Liver (tissue), 9 donors: ENCODE measurements around the gene CFAP57. TPM values are rescaled to one million over a fixed set of nuclear protein-coding genes. Genes with fewer than 3 reads are reported as not detected.

ENCODE experiments used
- DNase-seq: peaks from one replicate; pipeline ENCODE4 v3.0.0-alpha.2; 2017; ENCODE audit warnings: low spot score
- H3K27ac ChIP-seq, 2 donors: one replicate each; pipeline ENCODE4 v1.7.0; 2013; ENCODE audit warnings: inconsistent platforms in 2 of 2, low read length in 2 of 2, control low read depth in 1 of 2, low read depth in 1 of 2, mild to moderate bottlenecking in 1 of 2
- H3K27me3 ChIP-seq, 4 donors: one replicate each; pipeline versions ENCODE4 v1.6.1 to v1.7.0; 2013; ENCODE audit warnings: low read length in 3 of 4, inconsistent platforms in 1 of 4, mild to moderate bottlenecking in 1 of 4, moderate library complexity in 1 of 4; ENCODE audit not compliant: control insufficient read depth in 4 of 4, insufficient read depth in 4 of 4
- H3K36me3 ChIP-seq, 4 donors: one replicate each; pipeline versions ENCODE4 v1.6.1 to v1.7.0; 2013; ENCODE audit warnings: low read length in 3 of 4, mild to moderate bottlenecking in 3 of 4, low read depth in 1 of 4, moderate library complexity in 1 of 4; ENCODE audit not compliant: control insufficient read depth in 4 of 4, insufficient read depth in 3 of 4
- H3K4me1 ChIP-seq, 4 donors: one replicate each; pipeline versions ENCODE4 v1.6.1 to v1.7.0; 2013; ENCODE audit warnings: low read length in 3 of 4, mild to moderate bottlenecking in 3 of 4, moderate library complexity in 1 of 4; ENCODE audit not compliant: control insufficient read depth in 4 of 4, insufficient read depth in 4 of 4
- H3K4me3 ChIP-seq, 3 donors: one replicate each; pipeline versions ENCODE4 v1.6.1 to v1.7.0; 2013; ENCODE audit warnings: low read length in 3 of 3, control low read depth in 1 of 3, low read depth in 1 of 3, mild to moderate bottlenecking in 1 of 3
- H3K9ac ChIP-seq, 2 donors: one replicate each; pipeline ENCODE4 v1.7.0; 2013; ENCODE audit warnings: low read length in 2 of 2, mild to moderate bottlenecking in 2 of 2, moderate library complexity in 2 of 2, control low read depth in 1 of 2, low read depth in 1 of 2
- H3K9me3 ChIP-seq, 4 donors: one replicate each; pipeline versions ENCODE4 v1.6.1 to v1.7.0; 2013; ENCODE audit warnings: low read length in 3 of 4; ENCODE audit not compliant: control insufficient read depth in 4 of 4
- FOXA2 ChIP-seq: IDR thresholded peaks from 2 replicates; pipeline ENCODE4 v1.6.1; 2016; ENCODE audit warnings: antibody characterized with exemption
- GABPA ChIP-seq, 2 donors: IDR thresholded peaks in 1 of 2; conservative IDR thresholded peaks in 1 of 2; 2 replicates each; pipeline ENCODE4 v1.6.1; 2016; ENCODE audit warnings: antibody characterized with exemption in 2 of 2, mild to moderate bottlenecking in 1 of 2, moderate library complexity in 1 of 2
- HNF4A ChIP-seq, 2 donors: conservative IDR thresholded peaks; 2 replicates each; pipeline ENCODE4 v1.6.1; 2016; ENCODE audit warnings: antibody characterized with exemption in 2 of 2, mild to moderate bottlenecking in 2 of 2
- HNF4G ChIP-seq: IDR thresholded peaks from 2 replicates; pipeline ENCODE4 v1.6.1; 2016; ENCODE audit warnings: antibody characterized with exemption
- JUND ChIP-seq, 2 donors: IDR thresholded peaks; 2 replicates each; pipeline ENCODE4 v1.6.1; 2016; ENCODE audit warnings: antibody characterized with exemption in 2 of 2
- NR2F2 ChIP-seq: IDR thresholded peaks from 2 replicates; pipeline ENCODE4 v1.6.1; 2016; ENCODE audit warnings: antibody characterized with exemption
- SP1 ChIP-seq: IDR thresholded peaks from 2 replicates; pipeline ENCODE4 v1.6.1; 2018; ENCODE audit warnings: antibody characterized with exemption, mild to moderate bottlenecking
- TAF1 ChIP-seq: conservative IDR thresholded peaks from 2 replicates; pipeline ENCODE4 v1.6.1; 2016; ENCODE audit warnings: antibody characterized with exemption, mild to moderate bottlenecking
- YY1 ChIP-seq: IDR thresholded peaks from 2 replicates; pipeline ENCODE4 v1.6.1; 2016; ENCODE audit warnings: antibody characterized with exemption, mild to moderate bottlenecking
- WGBS: extraction: QIAGEN DNeasy Blood & Tissue Kit; methylation state at CpG from one replicate; pipeline ENCODE4 v1.1.7; 2013; 5-methylcytosine and 5-hydroxymethylcytosine counted together
- polyA plus RNA-seq, 2 donors: library from polyadenylated mRNA; stranded (reverse) in 1 of 2; unstranded in 1 of 2; fragments of 200-250 nt in 1 of 2; fragments of >200 nt in 1 of 2; fragmentation: Nextera tagmentation in 1 of 2; extraction: Ambion mirVana in 1 of 2; gene quantifications; one replicate each; pipeline versions ENCODE4 v1.2.1 to v1.2.3, GENCODE V29; 2013 to 2015
- total RNA-seq, 2 donors: library from RNA; depleted of rRNA; stranded (reverse); fragments of >200 nt; gene quantifications; one replicate each; pipeline ENCODE4 v1.2.3, GENCODE V29; 2014
- TF ChIP-seq, protein P1 (sequence below): IDR thresholded peaks from 2 replicates; pipeline ENCODE4 v1.6.1; 2016; ENCODE audit warnings: antibody characterized with exemption, mild to moderate bottlenecking
- TF ChIP-seq, protein P2 (sequence below): IDR thresholded peaks from 2 replicates; pipeline ENCODE4 v1.6.1; 2016; ENCODE audit warnings: antibody characterized with exemption
- TF ChIP-seq, protein P3 (sequence below): IDR thresholded peaks from 2 replicates; pipeline ENCODE4 v1.6.1; 2016; ENCODE audit warnings: antibody characterized with exemption
- TF ChIP-seq, protein P4 (sequence below): fragments of 150-350 bp; IDR thresholded peaks from 2 replicates; pipeline ENCODE4 v1.5.1; 2017; ENCODE audit warnings: improper control_type of control experiment, low read depth, low read length; ENCODE audit not compliant: missing input control
- TF ChIP-seq, protein P5 (sequence below): IDR thresholded peaks from 2 replicates; pipeline ENCODE4 v1.6.1; 2016; ENCODE audit warnings: antibody characterized with exemption
- donor health status: healthy.
- donor health status: healthy.
- donor health status: healthy.
- donor health status: healthy.
- donor health status: healthy.

The CFAP57 gene
- total and polyA plus RNA-seq, 4 donors: under 0.01 to 14.5 (median 0.10) TPM

DNA sequence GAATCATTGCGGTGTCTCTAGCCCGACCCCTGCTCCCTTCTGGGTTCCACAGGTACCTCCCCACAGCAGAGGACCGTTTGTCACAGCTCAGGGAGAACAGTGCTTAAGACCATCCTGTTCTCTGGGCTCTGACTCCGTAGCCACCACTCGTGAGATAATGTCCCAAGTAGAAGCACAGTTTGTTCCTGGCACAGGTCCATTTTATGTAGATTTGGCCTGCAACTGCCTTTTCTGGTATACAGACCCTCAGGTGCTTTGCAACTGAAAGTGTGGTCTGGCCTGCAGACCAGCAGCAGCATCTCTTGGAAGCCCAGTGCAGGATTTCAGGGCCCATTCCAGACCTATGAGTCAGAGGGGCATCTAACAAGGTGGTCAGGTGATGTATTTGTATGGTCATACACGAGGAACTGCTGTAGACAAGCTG is 69.3 kb downstream of the CFAP57 start:
- Histone ChIP-seq H3K9ac (no peak overlapping the region), H3K4me3 (no peak overlapping the region), H3K27ac (no peak overlapping the region), H3K36me3 (no peaks in the 10 kb centered on the region), H3K4me1 (peaks cover 12 to 83% (median 76%) of the 10 kb centered on the region in 4 donors), H3K27me3 (no peaks in the 10 kb centered on the region), H3K9me3 (no peaks in the 10 kb centered on the region)
- no peak for DNase-seq
- 45% methylated on average over 6 of the region's 6 CpGs for WGBS
- peak in 1 of 2 donors; percentile 32 for TF ChIP-seq JUND (IDR thresholded peaks at IDR 0.05)
- TF ChIP-seq, protein P1, sequence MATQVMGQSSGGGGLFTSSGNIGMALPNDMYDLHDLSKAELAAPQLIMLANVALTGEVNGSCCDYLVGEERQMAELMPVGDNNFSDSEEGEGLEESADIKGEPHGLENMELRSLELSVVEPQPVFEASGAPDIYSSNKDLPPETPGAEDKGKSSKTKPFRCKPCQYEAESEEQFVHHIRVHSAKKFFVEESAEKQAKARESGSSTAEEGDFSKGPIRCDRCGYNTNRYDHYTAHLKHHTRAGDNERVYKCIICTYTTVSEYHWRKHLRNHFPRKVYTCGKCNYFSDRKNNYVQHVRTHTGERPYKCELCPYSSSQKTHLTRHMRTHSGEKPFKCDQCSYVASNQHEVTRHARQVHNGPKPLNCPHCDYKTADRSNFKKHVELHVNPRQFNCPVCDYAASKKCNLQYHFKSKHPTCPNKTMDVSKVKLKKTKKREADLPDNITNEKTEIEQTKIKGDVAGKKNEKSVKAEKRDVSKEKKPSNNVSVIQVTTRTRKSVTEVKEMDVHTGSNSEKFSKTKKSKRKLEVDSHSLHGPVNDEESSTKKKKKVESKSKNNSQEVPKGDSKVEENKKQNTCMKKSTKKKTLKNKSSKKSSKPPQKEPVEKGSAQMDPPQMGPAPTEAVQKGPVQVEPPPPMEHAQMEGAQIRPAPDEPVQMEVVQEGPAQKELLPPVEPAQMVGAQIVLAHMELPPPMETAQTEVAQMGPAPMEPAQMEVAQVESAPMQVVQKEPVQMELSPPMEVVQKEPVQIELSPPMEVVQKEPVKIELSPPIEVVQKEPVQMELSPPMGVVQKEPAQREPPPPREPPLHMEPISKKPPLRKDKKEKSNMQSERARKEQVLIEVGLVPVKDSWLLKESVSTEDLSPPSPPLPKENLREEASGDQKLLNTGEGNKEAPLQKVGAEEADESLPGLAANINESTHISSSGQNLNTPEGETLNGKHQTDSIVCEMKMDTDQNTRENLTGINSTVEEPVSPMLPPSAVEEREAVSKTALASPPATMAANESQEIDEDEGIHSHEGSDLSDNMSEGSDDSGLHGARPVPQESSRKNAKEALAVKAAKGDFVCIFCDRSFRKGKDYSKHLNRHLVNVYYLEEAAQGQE: no peak

DNA sequence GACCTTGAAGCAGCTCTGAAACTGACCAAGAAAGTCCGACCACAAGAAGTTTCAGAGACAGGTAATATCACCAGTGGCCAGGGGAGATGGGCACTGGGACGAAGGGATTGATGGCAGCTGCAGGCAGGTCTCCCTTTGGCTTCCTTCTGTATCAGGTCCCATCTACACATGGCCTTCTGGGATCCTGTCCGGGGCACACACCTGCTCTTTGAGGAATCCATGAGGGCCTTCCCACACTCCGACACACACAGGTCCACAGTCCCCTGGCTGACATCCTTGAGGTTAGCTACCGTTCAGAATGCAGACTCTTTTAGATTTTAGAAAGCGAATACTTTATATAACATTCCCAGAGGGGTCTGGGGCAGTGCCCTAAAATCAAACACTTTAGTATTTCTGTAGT is 71.2 kb downstream of the CFAP57 start:
- H3K27ac ChIP-seq: no peak overlapping the region
- no peaks in the 10 kb centered on the region for H3K9me3 ChIP-seq
- H3K27me3 ChIP-seq: no peaks in the 10 kb centered on the region
- peaks cover 12 to 66% (median 59%) of the 10 kb centered on the region in 4 donors for H3K4me1 ChIP-seq
- H3K9ac ChIP-seq: no peak overlapping the region
- 73% methylated on average over 6 of the region's 6 CpGs for WGBS
- no peak for DNase-seq
- no peak overlapping the region for H3K4me3 ChIP-seq
- TF ChIP-seq SP1 (no peak), NR2F2 (no peak), FOXA2 (no peak), TAF1 (no peak), HNF4G (no peak), JUND (IDR thresholded peaks at IDR 0.05) (no peak), HNF4A (conservative IDR thresholded peaks at IDR 0.05) (no peak), YY1 (no peak), GABPA (IDR thresholded peaks at IDR 0.05 in 1 of 2, conservative IDR thresholded peaks at IDR 0.05 in 1 of 2) (no peak)
- TF ChIP-seq, protein P2, sequence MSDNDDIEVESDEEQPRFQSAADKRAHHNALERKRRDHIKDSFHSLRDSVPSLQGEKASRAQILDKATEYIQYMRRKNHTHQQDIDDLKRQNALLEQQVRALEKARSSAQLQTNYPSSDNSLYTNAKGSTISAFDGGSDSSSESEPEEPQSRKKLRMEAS: no peak
- TF ChIP-seq, protein P3, sequence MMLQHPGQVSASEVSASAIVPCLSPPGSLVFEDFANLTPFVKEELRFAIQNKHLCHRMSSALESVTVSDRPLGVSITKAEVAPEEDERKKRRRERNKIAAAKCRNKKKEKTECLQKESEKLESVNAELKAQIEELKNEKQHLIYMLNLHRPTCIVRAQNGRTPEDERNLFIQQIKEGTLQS: no peak
- TF ChIP-seq, protein P4, sequence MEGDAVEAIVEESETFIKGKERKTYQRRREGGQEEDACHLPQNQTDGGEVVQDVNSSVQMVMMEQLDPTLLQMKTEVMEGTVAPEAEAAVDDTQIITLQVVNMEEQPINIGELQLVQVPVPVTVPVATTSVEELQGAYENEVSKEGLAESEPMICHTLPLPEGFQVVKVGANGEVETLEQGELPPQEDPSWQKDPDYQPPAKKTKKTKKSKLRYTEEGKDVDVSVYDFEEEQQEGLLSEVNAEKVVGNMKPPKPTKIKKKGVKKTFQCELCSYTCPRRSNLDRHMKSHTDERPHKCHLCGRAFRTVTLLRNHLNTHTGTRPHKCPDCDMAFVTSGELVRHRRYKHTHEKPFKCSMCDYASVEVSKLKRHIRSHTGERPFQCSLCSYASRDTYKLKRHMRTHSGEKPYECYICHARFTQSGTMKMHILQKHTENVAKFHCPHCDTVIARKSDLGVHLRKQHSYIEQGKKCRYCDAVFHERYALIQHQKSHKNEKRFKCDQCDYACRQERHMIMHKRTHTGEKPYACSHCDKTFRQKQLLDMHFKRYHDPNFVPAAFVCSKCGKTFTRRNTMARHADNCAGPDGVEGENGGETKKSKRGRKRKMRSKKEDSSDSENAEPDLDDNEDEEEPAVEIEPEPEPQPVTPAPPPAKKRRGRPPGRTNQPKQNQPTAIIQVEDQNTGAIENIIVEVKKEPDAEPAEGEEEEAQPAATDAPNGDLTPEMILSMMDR: no peak
- TF ChIP-seq, protein P5, sequence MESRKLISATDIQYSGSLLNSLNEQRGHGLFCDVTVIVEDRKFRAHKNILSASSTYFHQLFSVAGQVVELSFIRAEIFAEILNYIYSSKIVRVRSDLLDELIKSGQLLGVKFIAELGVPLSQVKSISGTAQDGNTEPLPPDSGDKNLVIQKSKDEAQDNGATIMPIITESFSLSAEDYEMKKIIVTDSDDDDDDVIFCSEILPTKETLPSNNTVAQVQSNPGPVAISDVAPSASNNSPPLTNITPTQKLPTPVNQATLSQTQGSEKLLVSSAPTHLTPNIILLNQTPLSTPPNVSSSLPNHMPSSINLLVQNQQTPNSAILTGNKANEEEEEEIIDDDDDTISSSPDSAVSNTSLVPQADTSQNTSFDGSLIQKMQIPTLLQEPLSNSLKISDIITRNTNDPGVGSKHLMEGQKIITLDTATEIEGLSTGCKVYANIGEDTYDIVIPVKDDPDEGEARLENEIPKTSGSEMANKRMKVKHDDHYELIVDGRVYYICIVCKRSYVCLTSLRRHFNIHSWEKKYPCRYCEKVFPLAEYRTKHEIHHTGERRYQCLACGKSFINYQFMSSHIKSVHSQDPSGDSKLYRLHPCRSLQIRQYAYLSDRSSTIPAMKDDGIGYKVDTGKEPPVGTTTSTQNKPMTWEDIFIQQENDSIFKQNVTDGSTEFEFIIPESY: no peak
- no peaks in the 10 kb centered on the region for H3K36me3 ChIP-seq
